GM18861 (cell line): ENCODE results near the gene STUM.

ENCODE experiments used
- ATAC-seq: cut with Tn5 transposase; IDR thresholded peaks from one replicate; pipeline ENCODE4 v1.9.1; 2021; ENCODE audit not compliant: unreplicated experiment

STUM gene

DNA sequence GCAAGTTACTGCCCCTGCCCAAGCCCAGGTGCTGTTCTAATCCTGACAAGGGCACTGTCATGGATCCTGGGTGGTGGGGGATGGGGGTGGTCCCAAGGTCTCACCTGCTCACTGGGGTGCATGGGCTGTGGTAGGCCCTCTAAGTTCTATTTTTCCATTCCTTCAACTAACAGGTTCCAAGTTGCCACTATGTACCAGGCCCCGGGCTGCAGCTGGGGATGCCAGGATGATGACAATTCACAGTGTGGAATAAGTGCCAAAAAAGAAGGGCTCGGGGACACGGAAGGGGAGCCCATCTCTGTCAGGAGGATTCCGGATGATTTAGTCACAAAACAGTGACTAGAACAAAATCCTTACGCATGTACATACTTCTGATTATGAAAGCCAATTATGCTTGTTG is 76.0 kb downstream of the STUM start:
- no peak for ATAC-seq

DNA sequence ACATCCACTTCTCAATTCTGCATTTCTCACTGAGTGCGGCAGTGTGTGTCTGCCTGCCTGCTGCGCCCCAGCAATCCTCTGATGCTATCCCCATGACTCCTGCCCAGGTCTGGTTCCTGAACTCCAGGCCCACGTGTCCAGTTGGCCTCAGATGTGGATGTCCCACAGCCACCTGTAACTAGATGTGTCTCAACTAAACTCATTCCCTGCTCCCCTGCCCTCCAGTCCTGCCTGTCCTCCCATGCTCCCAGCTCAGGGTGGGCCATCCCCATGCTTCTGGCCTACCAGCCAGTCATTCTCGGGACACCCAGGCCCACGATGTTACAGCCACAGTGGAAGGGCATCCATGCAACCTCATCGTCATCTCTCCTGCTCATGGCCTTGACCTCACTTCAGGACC is 76.8 kb downstream of the STUM start:
- ATAC-seq: no peak

DNA sequence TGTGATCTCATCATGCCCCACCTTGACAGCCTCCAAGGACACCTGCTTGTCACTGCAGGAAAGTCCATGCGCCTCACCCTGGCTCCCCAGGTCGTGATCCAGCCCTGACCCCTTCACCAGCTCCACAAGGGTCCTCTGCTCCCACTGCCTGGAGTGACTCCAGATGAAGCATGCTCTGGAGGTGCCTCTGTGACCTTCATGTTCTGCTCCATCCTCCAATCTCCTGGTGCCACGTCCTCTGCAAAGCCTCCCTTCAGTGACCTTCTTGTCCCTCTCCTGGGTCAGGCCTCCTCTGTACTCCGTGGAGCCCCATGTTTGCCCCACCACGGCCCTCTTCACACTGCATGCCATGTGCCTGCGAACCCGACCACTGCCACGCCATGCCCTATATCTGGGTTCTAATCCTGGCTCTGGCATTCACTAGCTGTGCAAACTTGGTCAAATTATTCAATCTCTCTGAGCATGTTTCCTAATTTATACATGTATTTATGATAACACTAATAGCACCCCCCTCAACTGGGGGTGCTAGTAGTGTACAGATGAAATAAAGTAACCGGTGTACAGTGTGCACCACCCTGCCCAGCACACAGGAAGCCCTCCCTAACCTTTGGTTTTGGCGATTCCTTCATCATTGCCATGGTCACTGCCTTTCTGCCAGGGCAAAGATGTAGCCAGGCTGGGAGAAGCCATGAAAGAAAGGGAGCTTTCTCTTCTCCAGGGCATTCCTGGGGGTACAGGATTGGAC is 77.4 kb downstream of the STUM start:
- ATAC-seq: no peak

DNA sequence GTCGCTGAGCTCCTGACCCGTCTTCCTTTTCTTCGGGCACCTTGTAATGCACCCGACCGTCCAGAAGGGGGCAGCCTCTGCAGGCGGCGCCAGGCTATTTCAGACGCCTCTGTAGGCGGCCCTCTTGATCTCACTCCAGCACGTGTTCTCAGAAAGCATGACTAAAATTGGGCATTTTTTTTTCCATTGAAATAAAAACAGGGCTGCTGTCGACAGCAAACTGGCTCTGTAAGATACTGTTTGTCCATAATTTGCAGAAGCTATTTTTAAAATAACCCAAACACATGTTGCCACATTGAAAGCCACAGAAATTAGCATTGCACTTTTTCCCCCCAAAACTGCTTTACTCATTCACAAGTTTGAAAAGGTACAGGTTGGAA is 78.0 kb downstream of the STUM start:
- ATAC-seq: peak; percentile 56

DNA sequence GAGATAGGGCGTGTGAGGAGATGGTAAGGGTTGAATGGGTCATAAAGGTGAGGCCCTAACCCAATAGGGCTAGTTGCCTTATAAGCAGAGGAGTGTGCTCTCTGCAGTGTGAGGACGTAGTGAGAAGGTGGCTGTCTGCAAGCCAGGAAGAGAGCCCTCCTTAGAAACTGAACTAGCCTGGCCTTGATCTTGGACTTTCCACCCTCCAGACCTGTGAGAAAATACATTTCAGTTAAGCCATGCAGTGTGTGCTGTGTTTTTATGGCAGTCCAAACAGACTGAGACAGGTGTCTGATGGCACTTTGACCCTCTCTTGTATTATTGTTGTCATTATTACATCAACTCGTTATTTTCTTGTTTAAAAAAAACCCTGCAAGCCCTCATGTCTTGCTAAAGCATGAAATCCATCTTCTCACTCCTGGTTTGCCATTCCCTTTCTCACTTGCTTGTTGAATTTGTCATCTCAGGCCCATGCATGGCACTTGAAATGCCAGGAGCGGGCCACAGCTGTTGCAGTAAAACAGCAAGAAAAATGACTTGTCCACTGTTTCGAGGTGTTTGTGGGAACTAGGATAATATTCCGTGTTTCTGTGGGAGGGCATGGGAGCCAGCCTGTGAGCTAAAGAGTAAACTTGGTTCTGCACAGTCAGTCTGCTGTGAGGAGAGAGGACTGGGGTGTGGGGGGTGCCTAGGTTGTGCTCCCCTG is 78.6 kb downstream of the STUM start:
- no peak for ATAC-seq

DNA sequence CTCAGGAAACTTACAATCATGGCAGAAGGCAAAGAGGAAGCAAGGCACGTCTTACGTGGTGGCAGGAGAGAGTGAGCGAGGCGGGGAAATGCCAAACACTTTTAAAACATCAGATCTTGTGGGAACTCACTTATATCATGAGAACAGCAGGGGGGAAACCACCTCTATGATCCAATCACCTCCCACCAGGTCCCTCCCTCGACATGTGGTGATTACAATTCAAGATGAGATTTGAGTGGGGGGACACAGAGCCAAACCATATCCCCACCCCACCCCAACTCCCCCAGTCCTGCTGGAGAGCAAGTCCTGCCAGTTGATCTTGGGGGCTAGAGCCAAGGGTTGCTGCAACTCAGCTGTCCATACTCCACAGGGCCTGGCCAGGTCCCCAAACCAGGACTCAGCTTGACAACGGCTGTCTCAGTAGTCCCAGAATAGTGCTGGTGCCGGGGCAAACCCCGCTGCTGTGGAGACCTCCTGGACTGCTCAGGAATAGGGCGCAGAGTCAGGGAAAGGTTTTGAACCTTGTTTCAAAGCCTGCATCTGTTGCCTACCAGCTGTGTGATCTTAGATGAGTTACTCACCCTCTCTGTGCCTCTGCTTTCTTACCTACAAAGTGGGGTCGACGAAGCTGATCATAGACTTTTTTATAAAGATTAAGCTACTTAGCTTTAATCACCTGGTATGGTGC is 79.5 kb downstream of the STUM start:
- no peak for ATAC-seq

DNA sequence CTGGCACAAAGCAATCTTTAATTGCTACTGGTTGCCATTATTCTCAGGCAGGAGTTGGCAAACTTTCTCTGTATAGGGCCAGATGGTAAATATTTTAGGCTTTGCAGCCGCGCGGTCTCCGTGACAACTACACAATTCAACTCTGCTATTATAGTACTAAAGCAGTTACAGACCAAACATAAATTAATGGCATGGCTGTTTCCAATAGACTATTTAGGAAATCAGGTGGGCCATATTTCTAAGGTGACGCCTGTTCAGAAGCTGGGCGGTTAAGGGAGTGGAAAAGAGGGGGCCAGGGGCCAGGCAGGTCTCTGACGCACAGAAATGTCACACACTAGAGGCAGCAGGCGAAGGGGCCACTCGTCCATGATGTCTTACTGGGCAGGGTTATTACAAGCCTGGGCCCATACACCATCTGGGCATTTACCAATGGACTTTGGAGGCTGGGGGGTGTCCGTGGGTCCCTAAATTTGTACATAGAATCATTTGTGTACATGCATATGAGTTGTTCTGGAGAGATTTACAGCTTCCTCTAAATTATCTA is 80.1 kb downstream of the STUM start:
- ATAC-seq: no peak

DNA sequence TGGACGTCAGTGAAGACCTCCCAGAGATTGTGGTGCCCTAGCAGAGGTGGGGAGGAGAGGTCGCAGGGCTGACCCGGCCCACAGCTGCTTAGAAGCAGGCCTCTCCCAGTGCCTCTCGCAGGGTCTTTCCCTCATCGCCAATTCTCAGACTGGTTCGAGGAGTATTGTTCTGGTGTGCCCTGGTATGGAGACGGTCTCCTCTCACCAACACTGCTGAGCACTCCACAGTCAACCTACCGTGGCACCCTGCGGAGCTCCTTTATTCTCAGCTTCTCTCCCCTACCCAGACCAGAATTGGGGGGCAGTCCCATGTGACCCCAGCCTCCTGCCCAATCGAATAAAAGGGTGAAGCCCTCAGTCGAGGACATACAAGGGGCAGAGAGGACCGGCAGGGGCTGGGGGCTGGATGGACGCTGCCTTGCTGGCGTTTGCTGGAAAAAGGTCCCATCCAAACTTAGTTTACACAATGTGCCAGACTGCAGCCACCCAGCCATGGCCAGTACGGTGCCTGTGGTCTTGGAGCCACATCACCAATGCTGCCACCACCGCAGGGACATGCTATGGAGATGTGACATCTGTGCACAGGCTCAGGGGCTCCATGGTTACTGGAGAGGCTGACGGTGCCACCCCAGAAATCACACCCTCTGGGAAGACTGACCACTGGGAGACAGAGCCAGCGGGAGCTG is 80.8 kb downstream of the STUM start:
- no peak for ATAC-seq

DNA sequence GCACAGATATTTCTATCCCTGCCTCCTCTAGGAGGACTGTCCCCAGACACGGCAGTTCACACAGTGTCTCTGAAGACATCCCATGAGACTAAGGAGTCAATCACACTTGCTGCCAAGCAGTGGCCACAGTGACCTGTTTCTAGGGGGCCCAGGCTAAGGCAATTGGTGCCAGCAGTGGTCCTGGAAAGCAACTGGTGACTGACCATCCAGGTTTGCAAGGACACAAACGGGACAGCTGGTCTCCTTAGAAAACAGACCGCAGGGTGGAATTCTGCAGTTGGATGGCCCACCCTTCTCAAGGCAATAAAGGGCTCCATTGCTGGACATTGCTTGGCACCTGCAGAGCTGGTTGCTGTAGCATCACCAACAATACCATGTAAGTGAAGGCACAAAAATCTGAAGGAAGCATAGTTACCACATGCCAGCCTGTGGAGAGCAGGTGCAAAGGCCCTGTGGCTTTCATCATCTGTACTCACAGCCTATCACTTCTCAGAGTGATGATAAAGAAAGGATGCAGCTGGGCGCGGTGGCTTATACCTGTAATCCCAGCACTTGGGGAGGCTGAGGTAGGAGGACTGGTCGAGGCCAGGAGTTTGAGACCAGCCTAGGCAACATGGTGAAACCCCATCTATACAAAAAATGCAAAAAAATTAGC is 81.5 kb downstream of the STUM start:
- ATAC-seq: no peak

DNA sequence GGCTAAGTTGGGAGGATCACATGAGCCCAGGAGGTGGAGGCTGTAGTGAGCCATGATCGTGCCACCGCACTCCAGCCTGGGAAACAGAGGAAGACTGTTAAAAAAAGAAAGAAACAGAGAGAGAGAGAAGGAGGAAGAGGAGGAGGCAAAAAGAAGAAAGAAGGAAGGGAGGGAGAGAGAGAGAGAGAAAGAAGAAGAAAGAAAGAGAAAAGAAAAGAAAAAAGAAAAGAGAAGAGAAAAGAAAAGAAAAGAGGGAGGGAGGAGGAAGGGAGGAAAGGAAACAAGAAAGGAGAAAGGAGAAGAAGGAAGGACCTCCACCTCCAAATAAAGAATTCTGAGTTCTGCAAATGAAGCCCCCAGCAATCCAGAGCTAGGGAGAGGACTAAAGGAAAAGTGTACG is 82.0 kb downstream of the STUM start:
- ATAC-seq: no peak

DNA sequence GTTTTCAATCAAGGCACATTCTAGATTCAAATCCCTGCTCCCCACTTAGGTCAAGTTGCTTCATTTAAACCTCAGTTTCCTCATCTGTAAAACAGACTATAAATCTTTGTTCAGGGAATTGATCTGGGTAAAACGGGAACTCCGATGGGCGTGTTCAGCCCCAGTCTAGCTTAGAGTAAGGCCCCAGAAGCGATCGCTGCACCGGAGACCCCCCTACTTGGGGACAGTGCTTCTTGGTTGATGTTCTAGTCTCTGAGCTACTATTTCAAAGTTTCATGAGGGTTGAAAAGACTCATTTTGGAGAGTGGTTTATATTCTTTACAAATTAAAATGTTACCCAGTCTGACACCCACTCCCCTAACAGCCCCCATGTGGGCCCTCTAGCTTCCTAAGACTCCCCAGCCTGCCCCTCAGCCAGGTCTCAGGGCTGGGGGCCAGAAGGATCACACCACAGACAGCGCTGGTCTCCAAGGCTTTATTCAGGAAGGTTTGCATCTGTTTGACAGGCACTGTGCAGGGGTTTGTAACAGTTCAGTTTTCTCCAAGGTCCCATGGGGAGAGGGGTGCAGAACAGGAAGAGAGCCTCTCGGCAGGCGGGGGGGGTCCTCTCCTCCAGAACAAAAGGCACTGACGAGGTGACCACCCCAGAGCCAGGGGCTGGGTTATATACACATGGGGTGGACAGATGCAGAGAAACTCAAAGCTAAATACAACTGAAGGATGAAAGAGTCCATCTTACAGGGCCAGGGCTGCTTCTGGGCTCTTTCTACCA is 82.9 kb downstream of the STUM start:
- no peak for ATAC-seq

DNA sequence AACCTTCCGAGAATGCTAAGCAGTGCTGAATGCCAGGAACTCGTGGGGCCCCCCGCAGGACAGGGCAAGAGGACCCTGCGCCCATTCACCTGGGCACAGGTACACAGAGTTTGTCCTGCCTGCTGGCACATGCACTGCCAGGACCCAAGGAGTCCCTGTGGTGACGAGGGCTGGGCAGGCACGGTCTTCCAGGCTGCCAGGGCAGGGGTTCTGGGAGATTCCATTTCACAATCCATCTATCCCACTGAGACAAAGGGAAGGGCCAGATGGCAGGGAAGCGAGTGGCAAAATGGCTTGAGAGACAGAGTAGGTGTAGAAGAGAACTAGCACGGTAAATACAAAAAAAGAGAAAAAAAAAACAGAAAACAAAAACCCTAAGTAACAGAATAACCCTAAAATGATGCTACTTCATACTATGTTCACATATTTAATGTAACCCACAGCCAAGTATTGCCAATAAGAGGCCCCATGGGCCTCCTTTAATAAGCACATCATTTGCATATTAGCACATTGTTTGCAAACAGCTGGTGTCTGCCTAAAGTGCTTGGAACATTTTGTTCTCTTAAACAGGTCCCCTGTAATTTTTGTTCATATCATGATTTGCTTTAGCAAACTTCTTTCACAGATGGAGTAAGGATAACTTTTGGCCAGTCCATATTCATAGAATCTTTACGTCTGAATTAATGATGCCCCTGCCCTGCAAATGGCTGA is 83.8 kb downstream of the STUM start:
- no peak for ATAC-seq

DNA sequence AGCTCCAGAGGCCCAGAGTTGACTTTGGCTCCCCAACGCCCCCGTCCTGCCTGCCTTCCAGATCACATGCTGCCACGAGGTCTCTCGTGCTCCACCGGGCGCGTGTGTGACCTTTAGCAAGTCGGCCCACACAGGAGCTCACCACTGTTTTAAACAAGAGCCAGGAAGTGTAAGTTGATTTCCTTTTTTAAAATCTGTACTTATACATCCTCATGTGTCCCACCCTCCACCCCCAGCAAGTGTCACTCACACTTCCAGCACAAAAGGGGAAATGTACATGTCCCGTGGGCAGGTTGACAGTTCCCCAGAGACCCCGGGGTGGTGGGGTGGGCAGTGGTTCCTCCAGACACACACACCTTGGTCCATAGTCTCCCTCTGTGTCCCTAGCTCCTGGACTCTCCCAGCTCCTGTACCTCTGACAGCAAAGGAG is 84.4 kb downstream of the STUM start:
- no peak for ATAC-seq

DNA sequence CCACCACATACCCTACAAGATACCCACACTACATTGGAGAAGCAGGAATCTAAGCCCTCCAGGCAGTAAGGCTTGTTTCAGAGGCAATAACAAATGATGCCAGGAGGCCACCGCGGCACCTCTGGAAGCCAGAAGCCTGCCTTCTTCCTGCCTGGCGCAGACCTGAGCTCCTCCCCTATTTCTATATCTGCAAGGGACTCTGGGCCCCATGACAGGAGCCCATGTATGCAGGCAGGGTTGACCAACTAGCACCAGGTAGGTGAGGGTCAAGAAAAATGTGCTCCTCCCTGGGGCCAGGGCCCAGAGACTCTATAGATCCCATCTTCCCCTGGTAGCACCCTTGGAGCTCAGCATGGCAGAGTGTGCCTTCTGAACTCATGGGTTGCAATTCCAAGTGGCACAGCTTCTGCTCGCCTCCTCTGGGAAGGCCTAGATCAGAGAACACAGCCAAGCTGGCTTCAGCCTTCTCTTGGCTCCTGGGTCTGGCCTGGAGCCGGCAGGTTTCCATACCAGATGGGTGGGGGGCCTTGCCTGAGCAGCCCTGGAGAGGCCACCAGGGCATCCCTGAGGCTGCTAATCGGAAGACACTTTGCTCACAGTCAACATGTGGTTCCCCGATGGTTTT is 85.1 kb downstream of the STUM start:
- peak; percentile 2 for ATAC-seq

DNA sequence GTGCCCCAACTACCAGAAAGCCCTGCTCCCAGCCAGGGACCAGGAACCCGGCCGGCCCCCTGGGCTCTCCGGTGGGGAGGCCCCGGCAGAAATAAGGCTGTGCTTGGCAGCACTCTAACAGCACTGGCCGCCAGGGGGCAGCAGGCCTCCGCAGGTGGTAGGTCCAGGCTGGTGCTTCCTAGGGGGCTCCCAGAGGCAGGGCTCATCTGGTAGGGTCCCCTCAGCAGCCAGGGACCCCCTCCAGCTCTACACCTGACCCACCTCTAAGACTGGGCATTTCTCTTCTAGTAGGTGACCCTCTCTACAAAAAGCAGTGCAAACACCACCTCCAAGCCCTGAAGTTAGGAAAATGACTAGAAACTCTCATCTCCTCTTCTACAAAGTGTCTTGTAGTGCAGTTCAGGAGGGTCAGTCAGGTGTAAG is 85.6 kb downstream of the STUM start:
- ATAC-seq: peak; percentile 70

DNA sequence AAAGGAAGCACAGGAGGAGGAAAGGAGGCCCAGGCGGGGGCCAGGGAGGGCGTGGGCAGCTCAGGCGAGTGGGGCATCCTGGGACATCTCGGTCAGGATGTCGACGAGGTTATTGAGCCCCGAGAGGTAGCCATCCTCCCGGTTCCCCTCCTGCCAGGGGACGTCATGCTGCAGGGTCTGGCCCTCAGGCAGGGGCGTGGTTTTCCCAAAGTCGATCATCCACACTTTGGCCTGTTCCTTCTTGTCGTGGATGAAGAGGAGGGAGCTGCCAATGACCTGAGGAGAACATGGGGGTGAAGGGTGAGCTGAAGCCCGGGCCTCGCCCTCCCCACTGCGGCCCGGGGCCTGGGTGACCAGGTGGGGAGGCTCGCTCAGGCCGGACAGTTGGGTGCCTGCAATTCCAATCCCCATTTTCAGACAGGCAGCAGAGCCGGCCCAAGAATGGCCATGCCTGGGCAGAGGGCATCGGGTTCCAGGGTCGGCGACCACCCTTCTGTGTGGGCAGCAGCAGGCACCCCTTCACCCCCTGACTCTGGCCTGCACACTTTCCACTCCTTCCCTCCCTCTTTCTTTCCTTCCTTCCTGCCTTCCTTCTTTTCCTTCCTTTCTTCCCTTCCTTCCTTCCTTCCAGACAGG is 86.2 kb downstream of the STUM start:
- ATAC-seq: no peak

DNA sequence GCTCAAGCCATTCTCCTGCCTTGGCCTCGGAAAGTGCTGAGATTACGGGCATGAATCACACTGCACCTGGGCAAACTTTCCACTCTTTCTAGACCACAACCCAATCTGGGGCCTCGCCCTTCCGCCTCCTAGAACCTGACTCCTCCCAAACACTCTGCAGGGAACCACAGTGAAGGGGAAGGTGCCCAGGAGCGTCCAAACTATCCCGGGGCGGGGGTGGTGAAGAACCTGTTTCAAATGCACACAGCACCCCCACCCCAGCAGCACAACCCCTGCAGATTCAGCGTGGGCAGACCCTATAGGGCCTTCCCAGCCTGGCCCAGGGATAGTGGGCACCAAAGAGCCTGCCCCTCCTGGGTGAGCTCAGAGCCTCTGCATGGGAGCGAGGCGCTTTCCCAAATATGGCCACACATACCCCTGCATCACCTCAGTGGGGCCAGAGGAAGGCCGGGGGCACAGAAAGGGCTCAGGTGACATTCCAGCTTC is 86.9 kb downstream of the STUM start:
- ATAC-seq: no peak

DNA sequence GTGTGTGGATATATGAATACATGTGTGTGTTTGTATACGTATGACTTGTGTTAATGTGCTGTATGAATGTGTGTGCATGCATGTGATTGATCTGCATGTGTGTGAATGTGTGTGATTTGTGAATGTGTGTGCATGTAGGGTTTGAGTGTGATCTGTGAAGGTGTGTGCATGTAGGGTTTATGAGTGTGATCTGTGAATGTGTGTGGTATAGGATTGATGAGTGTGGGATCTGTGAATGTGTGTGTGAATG is 88.2 kb downstream of the STUM start:
- ATAC-seq: no peak
